Parathyroid adenoma (tissue), 2 donors: Measurements from ENCODE around the gene RIN3.
"Not testable (repeated sequence)": the region's sequence is repeated elsewhere in the genome, so short reads cannot be mapped to it uniquely, and the experiment has no call there.

ENCODE experiments used
- H2AFZ ChIP-seq: fragments of 300-600 bp; sonication (generic); one replicate; pipeline ENCODE4 v1.7.0; 2017; ENCODE audit warnings: antibody characterized with exemption, mild to moderate bottlenecking
- H3K27ac ChIP-seq: fragments of 300-600 bp; sonication (generic); one replicate; pipeline ENCODE4 v1.7.0; 2017
- H3K27me3 ChIP-seq: fragments of 300-600 bp; sonication (generic); one replicate; pipeline ENCODE4 v1.7.0; 2017; ENCODE audit warnings: low read length; ENCODE audit not compliant: control insufficient read depth, insufficient read depth
- H3K36me3 ChIP-seq: fragments of 300-600 bp; sonication (generic); one replicate; pipeline ENCODE4 v1.7.0; 2017; ENCODE audit warnings: low read length; ENCODE audit not compliant: control insufficient read depth, insufficient read depth
- H3K4me1 ChIP-seq: fragments of 300-600 bp; sonication (generic); one replicate; pipeline ENCODE4 v1.7.0; 2017; ENCODE audit warnings: control low read depth
- H3K4me2 ChIP-seq: fragments of 300-600 bp; sonication (generic); one replicate; pipeline ENCODE4 v1.7.0; 2017; ENCODE audit warnings: low read length
- H3K4me3 ChIP-seq: fragments of 300-600 bp; sonication (generic); one replicate; pipeline ENCODE4 v1.7.0; 2017; ENCODE audit warnings: low read depth, low read length
- H3K79me2 ChIP-seq: fragments of 300-600 bp; sonication (generic); one replicate; pipeline ENCODE4 v1.7.0; 2017; ENCODE audit warnings: control low read depth
- H3K9ac ChIP-seq: fragments of 300-600 bp; sonication (generic); one replicate; pipeline ENCODE4 v1.7.0; 2017; ENCODE audit warnings: mild to moderate bottlenecking
- H3K9me3 ChIP-seq: fragments of 300-600 bp; sonication (generic); one replicate; pipeline ENCODE4 v1.7.0; 2017; ENCODE audit warnings: low read length; ENCODE audit not compliant: control insufficient read depth
- TF ChIP-seq, protein P1 (sequence below): fragments of 300-600 bp; sonication (generic); IDR thresholded peaks from one replicate; pipeline ENCODE4 v1.7.0; 2017; ENCODE audit warnings: antibody characterized with exemption, mild to moderate bottlenecking
- donor health status: primary hyperparathyroidism.

RIN3 gene

GRCh38 chr14:92637228-92637627, 123.6 kb downstream of the RIN3 start:
- Histone ChIP-seq H3K27me3 (no peaks in the 10 kb centered on the region), H3K9ac (no peak overlapping the region), H3K27ac (no peak overlapping the region), H3K4me2 (no peak overlapping the region), H3K36me3 (no peaks in the 10 kb centered on the region), H2AFZ (no peak overlapping the region), H3K9me3 (no peaks in the 10 kb centered on the region), H3K4me3 (no peak overlapping the region), H3K79me2 (no peaks in the 10 kb centered on the region), H3K4me1 (no peaks in the 10 kb centered on the region)
- TF ChIP-seq, protein P1, sequence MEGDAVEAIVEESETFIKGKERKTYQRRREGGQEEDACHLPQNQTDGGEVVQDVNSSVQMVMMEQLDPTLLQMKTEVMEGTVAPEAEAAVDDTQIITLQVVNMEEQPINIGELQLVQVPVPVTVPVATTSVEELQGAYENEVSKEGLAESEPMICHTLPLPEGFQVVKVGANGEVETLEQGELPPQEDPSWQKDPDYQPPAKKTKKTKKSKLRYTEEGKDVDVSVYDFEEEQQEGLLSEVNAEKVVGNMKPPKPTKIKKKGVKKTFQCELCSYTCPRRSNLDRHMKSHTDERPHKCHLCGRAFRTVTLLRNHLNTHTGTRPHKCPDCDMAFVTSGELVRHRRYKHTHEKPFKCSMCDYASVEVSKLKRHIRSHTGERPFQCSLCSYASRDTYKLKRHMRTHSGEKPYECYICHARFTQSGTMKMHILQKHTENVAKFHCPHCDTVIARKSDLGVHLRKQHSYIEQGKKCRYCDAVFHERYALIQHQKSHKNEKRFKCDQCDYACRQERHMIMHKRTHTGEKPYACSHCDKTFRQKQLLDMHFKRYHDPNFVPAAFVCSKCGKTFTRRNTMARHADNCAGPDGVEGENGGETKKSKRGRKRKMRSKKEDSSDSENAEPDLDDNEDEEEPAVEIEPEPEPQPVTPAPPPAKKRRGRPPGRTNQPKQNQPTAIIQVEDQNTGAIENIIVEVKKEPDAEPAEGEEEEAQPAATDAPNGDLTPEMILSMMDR: no peak

DNA sequence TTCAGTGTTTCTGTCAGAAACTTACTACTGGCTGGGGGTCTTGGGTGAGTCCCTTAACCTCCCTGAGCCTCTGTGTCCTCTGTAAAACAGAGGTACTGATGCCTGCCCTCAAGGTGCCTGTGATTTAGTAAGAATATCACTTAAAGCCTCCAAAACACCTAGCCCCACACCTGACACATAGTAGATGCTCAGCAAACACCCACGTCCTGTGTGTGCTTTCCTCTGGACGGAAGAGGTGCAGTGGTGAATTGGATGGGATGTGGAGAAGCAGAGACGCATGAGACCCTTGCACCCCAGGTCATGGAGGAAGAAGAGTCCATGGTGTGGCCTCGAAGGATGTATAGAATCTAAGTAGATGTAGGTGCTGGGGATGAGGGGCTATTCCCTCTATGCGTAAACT, 124.3 kb downstream of the RIN3 start:
- TF ChIP-seq, protein P1: no peak

GRCh38 chr14:92638266-92638665, 124.7 kb downstream of the RIN3 start:
- Histone ChIP-seq H3K9ac (no peak overlapping the region), H3K9me3 (no peaks in the 10 kb centered on the region), H3K4me1 (no peaks in the 10 kb centered on the region), H3K4me3 (no peak overlapping the region), H3K27ac (no peak overlapping the region), H2AFZ (no peak overlapping the region), H3K4me2 (no peak overlapping the region), H3K36me3 (no peaks in the 10 kb centered on the region), H3K27me3 (no peaks in the 10 kb centered on the region), H3K79me2 (no peaks in the 10 kb centered on the region)
- TF ChIP-seq, protein P1: no peak

More for the DNA sequence above, 124.3 kb downstream of the RIN3 start:
- H3K79me2 ChIP-seq: no peaks in the 10 kb centered on the region
- H3K4me1 ChIP-seq: no peaks in the 10 kb centered on the region
- H3K4me2 ChIP-seq: no peak overlapping the region
- no peak overlapping the region for H3K4me3 ChIP-seq
- H2AFZ ChIP-seq: no peak overlapping the region
- H3K9me3 ChIP-seq: no peaks in the 10 kb centered on the region
- no peaks in the 10 kb centered on the region for H3K27me3 ChIP-seq
- no peak overlapping the region for H3K9ac ChIP-seq
- no peak overlapping the region for H3K27ac ChIP-seq
- no peaks in the 10 kb centered on the region for H3K36me3 ChIP-seq

- Histone ChIP-seq H3K27me3 (no peaks in the 10 kb centered on the region), H3K9ac (no peak overlapping the region), H2AFZ (no peak overlapping the region), H3K36me3 (no peaks in the 10 kb centered on the region), H3K9me3 (no peaks in the 10 kb centered on the region), H3K4me2 (no peak overlapping the region), H3K4me1 (no peaks in the 10 kb centered on the region), H3K27ac (no peak overlapping the region), H3K79me2 (no peaks in the 10 kb centered on the region), H3K4me3 (no peak overlapping the region)
- TF ChIP-seq, protein P1: no peak
Measured at GRCh38 chr14:92638904-92639303, 125.3 kb downstream of the RIN3 start.

- not testable (repeated sequence) for H2AFZ ChIP-seq, H3K27me3 ChIP-seq, H3K4me2 ChIP-seq, H3K4me3 ChIP-seq, H3K4me1 ChIP-seq, H3K27ac ChIP-seq, H3K9ac ChIP-seq, H3K36me3 ChIP-seq, H3K9me3 ChIP-seq, H3K79me2 ChIP-seq
Measured at GRCh38 chr14:92639472-92640117, 126.0 kb downstream of the RIN3 start.
